ENCODE measurements around the gene ARHGEF40.
A peak's percentile ranks its signal among the peaks of the same experiment; 100 is the strongest.

ARHGEF40 gene

GRCh38 chr14:21103710-21104447 is 33.8 kb downstream of the ARHGEF40 start:
- peaks cover 13% of the 10 kb centered on the region for H3K36me3 Mint-ChIP-seq
- no peaks in the 10 kb centered on the region for H3K9me3 Mint-ChIP-seq
- peak; percentile 92 for ATAC-seq
- DNase-seq (ENCODE audit: low spot score in 2 of 2) = peak; percentile 94 to 98
- H3K4me1 Mint-ChIP-seq = peaks cover 42% of the 10 kb centered on the region
- H3K4me3 Mint-ChIP-seq = peak overlapping the region; percentile 83
- peak overlapping the region; percentile 92 for H3K27ac Mint-ChIP-seq

DNA sequence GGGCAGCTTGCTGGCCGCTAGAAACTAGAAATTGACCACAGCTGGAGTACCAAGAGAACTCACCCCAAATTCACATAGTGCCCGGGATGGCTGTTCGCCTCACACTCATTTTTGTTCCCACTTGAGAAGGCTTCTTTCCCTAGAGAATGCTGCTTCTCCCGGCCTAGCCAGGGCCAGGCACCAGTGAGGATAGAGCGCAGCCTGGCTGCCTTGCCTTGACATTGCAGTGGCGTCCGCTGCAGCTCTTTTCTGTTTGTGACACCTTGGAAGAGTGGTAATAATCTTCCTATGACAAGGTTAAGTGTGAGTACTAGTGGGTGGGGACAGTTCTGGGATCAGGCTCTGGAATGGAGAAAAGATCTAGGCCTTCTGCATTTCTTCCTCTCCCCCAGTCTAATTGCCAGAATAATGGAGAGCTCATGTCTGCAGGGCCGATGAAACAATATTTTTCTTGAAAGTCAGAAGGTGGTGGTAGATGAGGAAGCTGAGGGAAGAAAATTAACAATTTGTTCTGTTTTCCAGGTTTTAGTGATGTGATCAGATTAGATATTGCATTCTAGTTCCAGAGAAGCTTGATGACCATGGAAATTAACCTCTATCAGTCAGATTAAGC is 34.5 kb downstream of the ARHGEF40 start:
- ATAC-seq (peak; percentile 67), DNase-seq (ENCODE audit: low spot score in 2 of 2) (peak in 1 of 2 donors; percentile 42)
- Mint-ChIP-seq H3K27ac (peak overlapping the region; percentile 92), H3K9me3 (no peaks in the 10 kb centered on the region), H3K4me3 (peak overlapping the region; percentile 83), H3K4me1 (peaks cover 39% of the 10 kb centered on the region), H3K36me3 (peaks cover 13% of the 10 kb centered on the region)

- peaks cover 44% of the 10 kb centered on the region for H3K4me1 Mint-ChIP-seq
- peak overlapping the region; percentile 83 for H3K4me3 Mint-ChIP-seq
- no peaks in the 10 kb centered on the region for H3K9me3 Mint-ChIP-seq
- DNase-seq (ENCODE audit: low spot score in 2 of 2) = no peak
- ATAC-seq = no peak
- peaks cover 13% of the 10 kb centered on the region for H3K36me3 Mint-ChIP-seq
- H3K27ac Mint-ChIP-seq = peak overlapping the region; percentile 92
Measured at GRCh38 chr14:21105095-21105494, 35.0 kb downstream of the ARHGEF40 start.

DNA sequence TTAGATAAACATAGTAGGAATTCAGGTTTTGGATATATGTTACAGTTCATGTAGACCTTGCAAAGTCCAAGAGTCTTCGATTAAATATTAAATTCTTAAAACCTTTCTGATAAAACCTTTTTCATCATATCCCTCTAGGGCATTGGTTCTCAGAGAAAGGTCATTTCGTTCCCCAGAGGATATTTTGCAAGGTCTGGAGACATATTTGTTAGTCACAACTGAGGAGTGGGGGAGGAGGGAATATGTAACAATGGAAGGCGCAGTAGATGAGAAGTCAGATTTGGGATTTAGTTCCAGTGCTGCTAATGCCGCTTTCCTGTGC is 36.0 kb downstream of the ARHGEF40 start:
- H3K27ac Mint-ChIP-seq = no peak overlapping the region
- no peaks in the 10 kb centered on the region for H3K9me3 Mint-ChIP-seq
- H3K4me3 Mint-ChIP-seq = no peak overlapping the region
- peaks cover 46% of the 10 kb centered on the region for H3K4me1 Mint-ChIP-seq
- peaks cover 13% of the 10 kb centered on the region for H3K36me3 Mint-ChIP-seq
- ATAC-seq (no peak), DNase-seq (ENCODE audit: low spot score in 2 of 2) (no peak)

- ATAC-seq (no peak), DNase-seq (ENCODE audit: low spot score in 2 of 2) (peak; percentile 68 to 86)
- Mint-ChIP-seq H3K27ac (peak overlapping the region; percentile 35), H3K9me3 (no peaks in the 10 kb centered on the region), H3K4me1 (peaks cover 43% of the 10 kb centered on the region), H3K4me3 (peak overlapping the region; percentile 13), H3K36me3 (peaks cover 13% of the 10 kb centered on the region)
Measured at GRCh38 chr14:21106498-21107282, 36.6 kb downstream of the ARHGEF40 start.

DNA sequence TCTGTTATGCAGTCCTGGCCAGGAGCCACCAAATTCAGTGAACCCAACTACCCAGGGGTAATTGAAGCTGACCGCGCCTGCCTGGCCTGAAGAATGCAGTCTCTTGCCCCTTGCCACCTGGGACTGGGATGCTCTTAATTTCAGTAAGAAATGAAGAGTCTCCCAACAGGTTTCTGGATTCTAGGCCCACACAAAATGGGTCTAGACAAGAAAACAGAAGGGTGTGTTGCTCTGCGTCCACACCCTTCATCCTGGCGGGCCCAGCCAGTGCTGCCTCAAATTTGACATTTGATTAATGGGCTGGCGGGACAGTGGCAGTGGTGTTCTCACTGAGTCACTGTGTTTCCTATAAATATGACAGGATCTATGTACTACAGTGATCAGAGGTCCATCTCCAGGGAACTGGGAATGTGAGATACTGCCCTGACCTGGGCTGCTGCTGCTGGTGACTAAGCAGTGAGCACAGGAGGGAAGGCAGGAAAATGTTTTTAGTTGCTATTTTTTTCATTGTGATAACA is 37.2 kb downstream of the ARHGEF40 start:
- peak overlapping the region; percentile 13 for H3K4me3 Mint-ChIP-seq
- DNase-seq (ENCODE audit: low spot score in 2 of 2) (no peak), ATAC-seq (no peak)
- H3K27ac Mint-ChIP-seq = peak overlapping the region; percentile 35
- H3K9me3 Mint-ChIP-seq = no peaks in the 10 kb centered on the region
- peaks cover 37% of the 10 kb centered on the region for H3K4me1 Mint-ChIP-seq
- H3K36me3 Mint-ChIP-seq = peaks cover 13% of the 10 kb centered on the region

DNA sequence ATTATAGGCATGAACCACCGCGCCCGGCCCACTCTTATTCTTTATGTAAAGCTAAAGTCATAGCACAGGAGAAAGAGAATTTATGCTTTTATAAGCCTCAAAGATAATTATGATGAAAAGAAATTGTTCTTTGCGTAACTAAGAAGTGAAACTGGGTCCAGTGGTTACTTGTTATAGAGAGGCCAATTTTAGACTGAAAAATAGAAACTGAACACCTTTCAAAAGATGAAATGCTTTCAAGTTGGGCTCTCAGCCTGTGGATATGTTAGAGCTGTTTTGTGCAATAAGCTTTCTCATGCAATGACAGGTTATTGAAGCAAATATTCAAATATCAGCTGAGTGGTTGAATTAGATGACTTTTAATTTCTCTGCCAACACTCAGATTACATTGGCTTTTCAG is 38.7 kb downstream of the ARHGEF40 start:
- H3K9me3 Mint-ChIP-seq = no peaks in the 10 kb centered on the region
- no peak for ATAC-seq
- no peak overlapping the region for H3K4me3 Mint-ChIP-seq
- H3K27ac Mint-ChIP-seq = no peak overlapping the region
- DNase-seq (ENCODE audit: low spot score in 2 of 2) = no peak
- H3K36me3 Mint-ChIP-seq = peaks cover under 1% of the 10 kb centered on the region
- peaks cover 25% of the 10 kb centered on the region for H3K4me1 Mint-ChIP-seq

DNA sequence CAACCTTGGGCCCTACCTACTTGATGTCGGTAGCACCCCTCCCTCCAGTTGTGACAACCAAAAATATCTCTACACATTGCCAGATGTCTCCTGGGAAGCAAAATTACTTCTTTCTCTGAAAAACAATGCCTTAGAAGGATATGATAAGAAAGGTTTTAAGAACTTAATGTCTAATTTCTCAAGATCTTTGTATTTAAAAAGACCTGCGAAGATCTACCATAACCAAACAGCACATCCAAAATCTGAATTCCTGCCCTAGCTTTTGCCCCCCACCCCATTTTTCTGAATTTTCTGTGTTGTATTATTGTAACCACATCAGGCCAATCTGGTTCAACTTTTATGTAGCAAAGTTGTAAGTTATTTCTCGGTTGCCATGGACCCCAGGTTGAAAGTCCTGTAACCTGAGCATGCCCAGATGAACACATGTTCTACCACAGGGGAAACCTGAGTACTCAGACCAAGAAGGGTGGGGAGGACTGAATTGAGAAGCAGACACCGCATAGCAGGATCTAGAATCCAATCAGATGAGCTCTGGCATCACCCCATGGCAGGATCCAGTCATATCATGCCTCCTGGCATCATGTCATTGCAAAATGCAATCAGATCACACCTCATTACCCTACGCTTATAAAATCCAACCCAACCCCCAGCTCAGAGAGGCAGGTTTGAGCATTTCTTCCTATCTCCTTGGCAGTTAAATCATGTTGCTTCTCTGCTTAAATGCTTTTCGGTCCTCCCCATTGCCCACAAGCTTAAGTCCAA is 39.5 kb downstream of the ARHGEF40 start:
- H3K4me3 Mint-ChIP-seq = peak overlapping the region; percentile 9
- H3K9me3 Mint-ChIP-seq = no peaks in the 10 kb centered on the region
- H3K27ac Mint-ChIP-seq = peak overlapping the region; percentile 4
- DNase-seq (ENCODE audit: low spot score in 2 of 2) (peak in 1 of 2 donors; percentile 77), ATAC-seq (peak; percentile 96)
- H3K36me3 Mint-ChIP-seq = no peaks in the 10 kb centered on the region
- peaks cover 22% of the 10 kb centered on the region for H3K4me1 Mint-ChIP-seq

DNA sequence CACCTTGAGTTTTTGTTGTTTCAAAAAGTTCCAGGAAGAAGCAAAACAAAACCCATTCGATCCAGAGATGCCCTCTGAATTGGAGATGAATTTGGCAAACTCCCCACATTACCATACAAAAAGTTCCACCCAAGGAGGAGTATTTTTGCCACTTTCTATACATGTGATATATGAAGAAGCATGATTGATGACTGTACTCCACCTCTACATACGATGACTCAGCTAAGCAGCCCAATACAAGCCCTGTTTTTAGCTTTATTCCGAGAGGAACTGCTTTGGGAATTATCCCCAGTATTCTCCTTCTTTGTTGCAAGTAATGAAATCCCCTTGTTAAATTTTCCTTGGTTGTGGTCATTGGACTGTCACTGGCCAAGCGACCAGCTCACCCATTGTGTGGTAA is 42.2 kb downstream of the ARHGEF40 start:
- no peak for ATAC-seq
- no peak overlapping the region for H3K27ac Mint-ChIP-seq
- peaks cover 12% of the 10 kb centered on the region for H3K4me1 Mint-ChIP-seq
- no peak overlapping the region for H3K4me3 Mint-ChIP-seq
- H3K36me3 Mint-ChIP-seq = no peaks in the 10 kb centered on the region
- no peak for DNase-seq (ENCODE audit: low spot score in 2 of 2)
- H3K9me3 Mint-ChIP-seq = no peaks in the 10 kb centered on the region

DNA sequence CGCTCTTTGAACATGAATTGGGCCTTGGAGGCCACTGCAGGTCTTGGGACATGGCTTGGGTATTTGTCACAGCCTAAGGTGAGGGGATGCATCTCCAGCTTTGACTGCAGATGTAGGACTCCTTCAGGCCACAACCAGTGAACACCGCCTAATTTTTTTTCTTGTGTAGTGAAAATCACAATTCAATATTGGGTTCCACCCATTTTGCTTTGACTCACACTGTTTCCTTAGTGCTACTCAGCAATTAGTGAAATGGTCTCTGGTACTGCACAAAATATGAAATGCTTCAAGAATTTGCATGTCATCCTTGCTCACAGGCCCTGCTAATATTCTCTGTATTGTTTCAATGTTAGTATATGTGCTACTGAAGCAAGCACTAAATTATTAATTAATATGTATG is 43.3 kb downstream of the ARHGEF40 start:
- peaks cover 12% of the 10 kb centered on the region for H3K4me1 Mint-ChIP-seq
- H3K9me3 Mint-ChIP-seq = no peaks in the 10 kb centered on the region
- no peak overlapping the region for H3K27ac Mint-ChIP-seq
- ATAC-seq (no peak), DNase-seq (ENCODE audit: low spot score in 2 of 2) (no peak)
- no peak overlapping the region for H3K4me3 Mint-ChIP-seq
- H3K36me3 Mint-ChIP-seq = no peaks in the 10 kb centered on the region

GRCh38 chr14:21118933-21119332 is 48.8 kb downstream of the ARHGEF40 start:
- H3K4me3 Mint-ChIP-seq = no peak overlapping the region
- H3K9me3 Mint-ChIP-seq = no peaks in the 10 kb centered on the region
- H3K27ac Mint-ChIP-seq = no peak overlapping the region
- ATAC-seq = no peak
- no peaks in the 10 kb centered on the region for H3K36me3 Mint-ChIP-seq
- no peak for DNase-seq (ENCODE audit: low spot score in 2 of 2)
- H3K4me1 Mint-ChIP-seq = peaks cover 7% of the 10 kb centered on the region

GRCh38 chr14:21120686-21121085 is 50.6 kb downstream of the ARHGEF40 start:
- Mint-ChIP-seq H3K36me3 (no peaks in the 10 kb centered on the region), H3K4me3 (no peak overlapping the region), H3K4me1 (peaks cover 7% of the 10 kb centered on the region)

GRCh38 chr14:21121122-21121521 is 51.0 kb downstream of the ARHGEF40 start:
- H3K9me3 Mint-ChIP-seq = peaks cover 3% of the 10 kb centered on the region

More at GRCh38 chr14:21120686-21121085, 50.6 kb downstream of the ARHGEF40 start:
- no peak for DNase-seq (ENCODE audit: low spot score in 2 of 2)
- H3K27ac Mint-ChIP-seq = no peak overlapping the region
- peaks cover 3% of the 10 kb centered on the region for H3K9me3 Mint-ChIP-seq
- no peak for ATAC-seq

DNA sequence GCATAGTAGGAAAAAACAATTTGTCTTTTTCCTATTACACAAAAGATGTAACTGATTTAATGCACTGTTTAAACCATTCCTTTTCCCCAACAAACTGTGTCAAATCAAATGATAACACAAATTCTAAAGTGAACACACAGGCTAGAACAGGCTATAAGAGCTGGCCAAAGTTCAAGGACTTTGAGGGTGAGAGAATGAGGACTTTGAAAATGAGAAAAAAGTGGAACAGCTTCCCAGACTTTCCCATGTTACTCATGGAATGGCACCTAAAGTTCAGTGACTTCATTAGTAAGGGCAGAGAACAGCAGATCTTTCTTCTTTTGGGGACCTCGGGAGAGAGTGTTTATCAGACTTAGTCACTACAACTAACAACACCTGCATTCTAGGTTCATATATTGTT is 53.3 kb downstream of the ARHGEF40 start:
- peaks cover 3% of the 10 kb centered on the region for H3K9me3 Mint-ChIP-seq
- H3K27ac Mint-ChIP-seq = no peak overlapping the region
- H3K4me1 Mint-ChIP-seq = peaks cover 7% of the 10 kb centered on the region
- DNase-seq (ENCODE audit: low spot score in 2 of 2) (no peak), ATAC-seq (no peak)
- H3K4me3 Mint-ChIP-seq = no peak overlapping the region
- H3K36me3 Mint-ChIP-seq = no peaks in the 10 kb centered on the region

More at GRCh38 chr14:21121122-21121521, 51.0 kb downstream of the ARHGEF40 start:
- DNase-seq (ENCODE audit: low spot score in 2 of 2) = no peak
- no peak overlapping the region for H3K27ac Mint-ChIP-seq
- H3K4me3 Mint-ChIP-seq = no peak overlapping the region
- ATAC-seq = peak; percentile 24
- H3K4me1 Mint-ChIP-seq = peaks cover 7% of the 10 kb centered on the region
- H3K36me3 Mint-ChIP-seq = no peaks in the 10 kb centered on the region

DNA sequence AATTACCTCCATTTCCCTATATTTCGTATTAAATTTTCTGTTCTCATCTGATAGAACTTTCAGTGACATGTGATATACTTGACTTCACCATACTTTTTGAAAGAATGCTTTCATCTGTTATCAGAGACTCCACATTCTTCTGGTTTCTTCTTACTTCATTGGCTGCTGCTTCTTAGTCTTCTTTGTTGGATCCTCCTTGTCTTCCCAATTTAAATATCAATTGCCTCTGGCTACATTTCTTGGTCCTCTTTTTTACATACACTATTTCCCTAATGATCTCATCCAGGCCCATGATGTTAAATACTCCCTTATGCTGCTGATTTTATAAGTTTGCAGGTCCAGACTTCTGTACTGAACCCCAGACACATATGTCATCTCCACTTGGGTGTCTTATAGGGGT is 63.8 kb downstream of the ARHGEF40 start:
- DNase-seq (ENCODE audit: low spot score in 2 of 2) (no peak), ATAC-seq (no peak)
- no peaks in the 10 kb centered on the region for H3K4me1 Mint-ChIP-seq
- no peaks in the 10 kb centered on the region for H3K9me3 Mint-ChIP-seq
- H3K27ac Mint-ChIP-seq = no peak overlapping the region
- no peaks in the 10 kb centered on the region for H3K36me3 Mint-ChIP-seq
- H3K4me3 Mint-ChIP-seq = no peak overlapping the region
